ENCODE results near the gene ANKFY1.

Gene ANKFY1

DNA sequence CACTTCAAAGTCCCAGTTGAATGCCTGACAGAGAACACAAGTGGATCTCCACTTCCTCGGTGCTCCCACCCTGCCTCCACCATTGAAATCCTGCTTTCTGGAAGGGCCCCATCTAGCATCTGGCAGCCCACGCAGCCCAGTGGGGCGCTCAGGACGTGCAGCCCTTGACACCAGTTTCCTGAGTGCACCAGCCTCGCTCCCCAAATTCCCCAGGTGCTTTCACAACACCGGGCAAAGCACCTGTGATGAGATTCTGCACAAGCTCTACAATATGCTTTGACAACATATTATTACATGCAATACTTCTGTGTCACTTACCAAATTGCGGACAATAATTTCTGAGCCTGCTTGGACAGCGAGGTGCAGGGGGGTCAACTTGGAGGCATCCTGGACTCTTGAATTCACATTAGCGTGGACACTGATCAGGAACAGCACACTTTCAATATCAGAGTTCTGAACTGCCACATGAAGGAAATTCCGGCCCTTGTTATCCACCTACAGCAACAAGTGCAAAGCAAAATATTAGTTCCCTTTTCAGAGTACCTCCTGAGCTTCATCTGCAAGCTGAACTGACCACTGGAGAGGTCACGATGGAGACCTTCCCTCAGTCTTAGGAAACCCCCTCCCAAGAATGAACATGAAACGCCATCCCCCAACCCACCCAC lies 86.8 kb downstream of the ANKFY1 start:
- no peak for DNase-seq

DNA sequence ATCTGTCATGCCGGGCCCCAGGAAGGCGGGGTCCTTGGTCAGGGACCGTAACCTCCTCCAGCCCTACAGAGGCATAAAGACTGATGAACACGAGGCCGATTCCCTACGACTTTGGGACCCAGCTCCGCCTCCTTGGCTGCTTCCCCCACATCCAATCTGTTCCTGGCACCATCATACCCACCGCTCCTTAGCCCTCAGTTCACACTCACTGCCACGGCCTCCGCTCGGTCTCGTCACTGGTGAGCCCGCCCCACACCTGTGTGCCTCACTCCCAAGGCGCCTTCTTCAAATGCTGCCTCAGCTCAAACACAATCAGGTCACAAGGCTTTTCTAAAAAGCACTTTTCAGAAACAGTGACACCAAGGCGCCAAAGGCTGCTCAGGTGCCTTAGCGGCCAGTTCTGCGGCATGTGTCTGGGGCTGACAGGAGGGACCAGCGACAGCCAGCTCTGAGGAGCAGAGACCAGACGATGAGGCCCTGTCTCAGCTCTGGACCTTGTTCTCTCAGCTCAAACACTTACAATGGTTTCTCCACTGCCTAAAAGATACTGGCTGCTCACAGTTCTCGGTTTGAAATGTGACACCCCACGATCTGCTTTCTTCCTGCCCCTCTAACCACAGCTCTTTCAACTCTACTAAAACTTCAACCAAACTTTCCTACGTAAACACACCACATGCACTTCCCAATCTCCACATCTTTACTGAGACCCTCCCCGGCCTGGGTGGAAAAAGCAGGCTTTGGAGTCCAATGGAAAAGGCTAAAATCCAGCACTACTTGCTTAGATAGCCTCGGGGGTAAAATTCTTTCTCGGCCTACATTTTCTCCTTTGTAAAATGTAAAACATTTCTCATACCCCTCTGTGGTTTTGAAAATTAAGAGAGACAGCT lies 87.6 kb downstream of the ANKFY1 start:
- no peak for DNase-seq

DNA sequence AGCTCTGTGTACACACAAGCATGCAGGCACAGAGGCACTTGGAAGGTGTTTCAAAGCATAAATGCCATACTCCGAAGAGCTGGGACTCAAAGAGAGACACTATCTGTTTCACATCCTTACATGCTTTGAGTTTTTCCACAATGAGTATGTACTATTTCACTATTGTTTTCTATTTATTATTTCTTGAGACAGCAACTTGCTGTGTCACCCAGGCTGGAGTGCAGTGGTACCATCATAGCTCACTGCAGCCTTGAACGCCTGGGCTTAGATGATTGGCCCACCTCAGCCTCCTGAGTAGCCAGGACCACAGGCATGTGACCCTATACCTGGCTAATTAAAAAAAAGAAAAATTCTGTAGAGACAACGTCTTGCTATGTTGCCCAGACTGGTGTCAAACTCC lies 89.2 kb downstream of the ANKFY1 start:
- DNase-seq, result no peak

DNA sequence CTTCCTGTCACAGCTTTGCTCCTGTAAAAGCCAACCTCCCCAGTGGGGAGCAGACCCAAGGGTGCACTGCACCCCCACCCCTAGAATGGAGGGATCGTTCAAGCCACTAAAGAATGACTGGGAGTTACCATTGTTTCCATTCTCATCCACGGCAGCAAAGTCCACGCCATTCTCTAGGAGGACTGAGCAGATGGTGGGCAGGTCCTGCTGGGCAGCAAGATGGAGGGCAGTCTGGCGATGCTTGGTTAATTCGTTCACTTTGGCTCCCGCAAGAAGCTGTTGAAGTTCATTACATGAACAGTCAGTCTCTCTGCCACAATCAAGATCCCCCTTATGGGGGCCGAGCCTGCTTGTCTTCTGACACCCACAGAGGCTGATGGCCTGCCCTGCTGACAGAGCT lies 90.0 kb downstream of the ANKFY1 start:
- no peak for DNase-seq

DNA sequence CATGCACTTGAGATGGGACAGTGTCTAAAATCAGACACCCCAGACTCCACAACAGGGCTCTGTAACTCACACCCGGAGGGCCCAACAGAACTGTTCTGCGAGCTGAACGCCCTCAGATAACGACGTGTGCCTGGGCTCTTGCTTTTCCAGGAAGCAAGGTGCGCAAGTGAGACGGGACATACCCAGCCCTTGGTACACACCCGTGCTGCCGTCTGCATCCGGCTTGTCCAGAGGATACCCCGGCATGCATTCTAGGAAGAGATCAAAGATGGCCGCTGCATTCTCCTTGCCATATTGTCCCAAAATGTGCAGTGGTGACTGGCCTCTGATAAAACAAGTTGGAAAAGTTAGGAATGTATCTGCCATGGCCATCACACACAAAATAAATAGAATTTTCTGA lies 91.4 kb downstream of the ANKFY1 start:
- no peak for DNase-seq

DNA sequence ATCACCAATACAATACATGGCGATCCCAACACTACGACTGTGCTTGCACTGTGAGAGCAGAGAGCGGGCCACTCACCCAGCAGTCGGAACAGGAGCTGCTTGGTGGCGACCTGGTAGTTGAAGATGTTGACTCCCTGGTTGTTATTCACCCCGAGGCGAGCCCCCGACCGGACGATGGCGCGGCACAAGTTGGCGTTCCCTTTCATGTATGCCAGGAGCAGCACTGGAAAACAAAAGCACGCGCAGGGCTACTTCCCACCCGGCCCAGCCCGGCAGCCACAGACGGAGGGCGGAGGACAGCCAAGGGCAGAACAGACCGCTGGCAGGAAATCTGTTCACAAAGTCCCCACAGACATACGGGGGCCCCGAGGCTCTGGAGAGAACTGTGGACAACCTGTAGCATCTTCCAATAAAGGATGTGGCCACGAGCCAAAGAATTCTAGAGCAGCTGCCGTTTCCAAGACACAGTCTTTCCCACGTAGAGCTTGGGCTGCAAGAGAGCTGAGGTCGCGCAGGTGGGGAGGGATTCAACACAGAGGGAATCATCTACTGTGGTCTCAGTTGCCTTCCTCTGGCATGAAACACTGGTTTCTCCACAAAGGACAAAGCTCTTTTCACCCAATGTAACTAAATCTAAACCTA lies 93.0 kb downstream of the ANKFY1 start:
- no peak for DNase-seq

DNA sequence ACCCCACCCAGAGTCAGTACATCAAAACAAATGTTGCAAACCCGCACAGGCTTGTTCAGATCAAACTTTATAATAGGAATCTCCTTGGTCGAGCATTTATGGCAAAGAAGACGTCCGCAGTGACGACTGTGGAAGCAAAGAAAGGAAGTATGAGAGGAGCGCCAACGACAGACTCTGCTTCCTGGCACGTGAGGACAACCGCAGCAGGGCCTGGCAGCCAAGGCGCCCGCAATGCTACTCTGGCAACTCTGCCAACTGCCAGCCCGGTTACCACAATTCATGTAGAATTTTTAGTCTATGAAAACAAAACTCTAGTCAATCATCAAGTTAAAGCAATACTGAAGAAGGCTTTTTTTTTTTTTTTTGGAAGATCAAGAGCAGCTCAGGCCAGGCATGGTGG lies 96.0 kb downstream of the ANKFY1 start:
- DNase-seq, result no peak

DNA sequence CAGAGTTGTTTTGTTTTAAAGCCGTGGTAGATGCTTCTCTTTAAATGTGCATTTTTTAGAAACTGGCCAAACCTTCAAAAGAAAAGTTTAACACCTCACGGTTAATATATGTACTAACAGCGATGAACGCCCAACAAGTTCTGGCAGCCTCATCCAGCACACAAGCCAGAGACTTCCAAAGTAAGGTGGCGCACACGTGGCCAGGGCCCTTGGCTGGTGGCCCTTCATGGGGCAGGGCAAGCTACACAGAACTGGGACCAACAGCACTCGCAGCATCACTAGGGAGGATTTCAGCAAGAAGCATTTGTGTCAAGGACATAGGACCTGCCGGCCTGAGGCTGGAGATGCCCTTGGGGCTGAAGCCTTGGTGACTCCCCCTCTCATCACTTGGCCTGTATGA lies 97.4 kb downstream of the ANKFY1 start:
- DNase-seq, result no peak

DNA sequence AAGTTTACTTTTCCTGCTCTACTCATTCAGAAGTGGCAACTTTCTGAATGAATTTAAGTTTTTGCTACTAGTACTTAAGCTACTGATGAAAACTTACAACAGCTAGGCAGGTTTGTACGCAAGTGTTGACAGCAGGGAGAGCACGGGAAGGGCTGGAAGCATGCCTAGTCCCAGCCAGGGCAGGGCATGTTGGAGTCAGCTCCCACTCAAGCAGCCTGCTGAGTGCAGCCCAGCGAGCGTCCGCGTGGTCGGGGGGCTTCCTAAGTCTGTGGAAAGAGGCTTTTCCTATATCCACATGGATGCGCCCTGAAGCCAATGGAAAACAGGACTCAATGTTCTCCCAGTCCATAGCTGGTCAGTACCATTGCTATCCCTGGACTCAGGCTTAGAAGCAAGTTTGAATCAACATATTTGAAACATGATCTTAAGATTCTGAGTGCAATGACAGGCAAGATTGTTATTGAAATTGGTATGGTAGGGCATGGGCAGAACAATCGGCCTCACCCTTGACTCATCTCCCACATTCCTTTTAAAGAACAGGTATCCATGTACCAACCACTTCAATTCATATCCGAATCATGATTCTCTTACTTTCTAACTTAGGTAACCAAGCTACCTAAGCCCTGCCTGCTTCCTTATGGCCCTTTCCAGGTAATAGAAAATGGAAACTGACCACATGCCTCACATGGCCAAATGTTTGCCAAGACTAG lies 98.3 kb downstream of the ANKFY1 start:
- DNase-seq, result no peak

DNA sequence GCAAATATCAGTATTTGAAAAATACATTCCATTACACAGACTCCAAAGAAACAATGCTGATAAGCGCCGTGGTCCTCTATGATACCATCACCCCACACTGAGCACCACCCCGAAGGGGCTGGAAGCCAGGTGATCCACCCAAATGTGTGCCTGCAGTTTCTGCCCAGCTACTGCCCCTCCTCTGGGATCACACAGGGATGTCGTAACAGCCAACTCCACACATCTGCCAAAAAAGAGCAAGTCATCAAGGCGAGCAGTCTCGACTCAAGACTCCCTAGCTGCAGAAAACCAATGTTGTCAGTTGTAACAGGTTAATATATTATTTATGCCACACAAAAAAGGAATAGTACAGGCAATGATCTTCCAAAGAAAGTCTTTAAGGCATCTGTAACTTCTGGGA lies 99.8 kb downstream of the ANKFY1 start:
- no peak for DNase-seq

DNA sequence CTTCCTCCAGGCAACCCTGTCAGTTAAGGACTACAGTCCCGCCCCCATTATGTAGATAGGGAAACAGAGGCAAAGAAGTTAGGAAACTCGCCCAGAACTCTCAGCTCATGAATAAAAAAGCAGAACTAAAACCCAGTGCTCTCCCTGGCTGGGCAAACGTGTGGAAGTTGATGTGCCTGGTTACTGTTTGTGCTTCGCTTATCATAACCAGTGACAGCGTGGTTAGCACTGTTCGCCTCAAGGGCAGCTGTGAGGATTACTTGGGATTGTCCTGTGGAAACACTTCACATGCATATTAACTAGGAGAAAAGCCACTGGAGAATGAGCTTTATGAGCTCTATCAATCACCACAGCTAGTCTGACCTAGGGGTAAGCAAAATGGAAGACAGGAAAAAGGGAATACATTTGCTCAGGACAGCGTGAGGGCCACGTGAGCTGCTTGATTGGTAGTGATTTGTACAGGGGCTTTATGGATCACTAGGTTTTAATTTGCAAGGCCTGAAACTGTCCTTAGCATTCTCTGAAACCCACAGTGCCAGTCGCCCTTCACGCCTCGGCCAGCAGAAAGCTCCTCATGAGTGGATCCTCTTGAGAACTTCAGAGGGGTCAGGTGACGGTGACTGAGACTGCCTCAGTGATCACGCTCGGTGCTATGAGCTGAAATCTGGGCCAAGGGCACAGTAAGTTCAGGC lies 100.9 kb downstream of the ANKFY1 start:
- DNase-seq, result no peak

DNA sequence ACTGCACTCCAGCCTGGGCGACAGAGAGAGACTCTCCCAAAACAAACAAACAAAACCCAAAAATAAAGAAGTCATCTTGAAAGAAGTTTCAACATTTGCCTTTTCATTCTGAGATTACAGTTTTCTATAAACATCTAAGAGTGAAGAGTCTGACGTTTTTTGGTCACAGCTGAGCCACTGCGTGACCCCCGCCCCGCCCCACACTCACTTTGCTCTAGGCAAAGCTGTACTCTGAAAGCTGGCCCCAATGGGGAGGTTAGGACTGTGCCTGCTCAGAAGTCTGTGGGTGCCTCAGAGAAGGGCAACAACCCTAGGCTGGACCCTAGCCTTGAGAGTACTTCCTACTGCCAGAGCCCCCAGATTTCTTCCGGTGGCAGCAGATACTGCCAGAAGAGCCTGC lies 101.5 kb downstream of the ANKFY1 start:
- DNase-seq, result no peak

DNA sequence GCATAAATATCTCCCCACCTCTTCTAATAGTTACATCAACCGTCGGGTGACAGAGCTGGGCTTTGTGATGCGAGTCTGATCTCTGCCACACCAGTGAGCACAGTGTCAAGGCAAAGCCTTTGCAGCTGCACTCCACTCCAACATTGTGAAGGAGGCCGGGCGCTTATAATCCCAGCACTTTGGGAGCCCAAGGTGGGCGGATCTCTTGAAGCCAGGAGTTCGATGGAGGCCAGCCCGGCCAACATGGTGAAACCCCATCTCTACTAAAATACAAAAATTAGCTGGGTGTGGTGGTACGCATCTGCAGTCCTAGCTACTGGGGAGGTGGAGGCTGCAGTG lies 101.8 kb downstream of the ANKFY1 start:
- DNase-seq, result no peak

DNA sequence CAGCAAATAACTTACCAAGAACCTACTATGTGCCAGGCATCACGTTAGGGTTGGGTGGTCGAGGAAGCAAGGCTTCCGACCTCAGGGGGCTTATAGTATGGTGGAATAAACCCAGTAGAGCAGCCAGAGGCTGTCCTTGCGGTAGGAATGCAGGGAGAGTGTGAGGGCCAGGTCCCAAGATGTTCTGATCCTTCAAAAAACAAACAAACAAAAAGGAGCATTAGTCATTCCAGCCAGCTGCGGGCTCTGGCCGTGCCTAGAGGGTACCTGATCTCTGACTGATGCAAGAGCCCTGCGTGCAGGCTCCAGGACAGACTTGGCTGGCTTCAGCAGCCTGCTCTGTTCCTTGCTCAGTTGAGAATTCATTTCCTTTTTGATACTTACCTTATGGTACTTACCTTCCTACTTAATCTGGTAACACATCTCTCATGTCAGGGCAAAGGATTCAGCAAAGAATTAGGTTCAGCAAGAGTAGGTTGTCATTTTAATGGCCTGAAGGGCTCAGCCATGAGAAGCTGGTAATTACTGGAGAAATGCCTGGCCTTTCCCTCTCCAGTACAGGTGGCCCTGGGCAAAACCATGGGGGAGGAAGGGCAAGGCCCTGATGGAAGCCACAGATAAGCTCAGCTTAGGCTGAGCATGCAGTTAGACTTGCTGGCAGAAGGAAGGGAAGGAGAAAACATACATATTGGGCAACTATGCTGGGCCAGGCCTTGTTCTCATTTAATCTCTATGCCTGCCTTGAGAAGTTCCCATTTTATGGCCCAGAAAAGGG lies 102.4 kb downstream of the ANKFY1 start:
- no peak for DNase-seq

DNA sequence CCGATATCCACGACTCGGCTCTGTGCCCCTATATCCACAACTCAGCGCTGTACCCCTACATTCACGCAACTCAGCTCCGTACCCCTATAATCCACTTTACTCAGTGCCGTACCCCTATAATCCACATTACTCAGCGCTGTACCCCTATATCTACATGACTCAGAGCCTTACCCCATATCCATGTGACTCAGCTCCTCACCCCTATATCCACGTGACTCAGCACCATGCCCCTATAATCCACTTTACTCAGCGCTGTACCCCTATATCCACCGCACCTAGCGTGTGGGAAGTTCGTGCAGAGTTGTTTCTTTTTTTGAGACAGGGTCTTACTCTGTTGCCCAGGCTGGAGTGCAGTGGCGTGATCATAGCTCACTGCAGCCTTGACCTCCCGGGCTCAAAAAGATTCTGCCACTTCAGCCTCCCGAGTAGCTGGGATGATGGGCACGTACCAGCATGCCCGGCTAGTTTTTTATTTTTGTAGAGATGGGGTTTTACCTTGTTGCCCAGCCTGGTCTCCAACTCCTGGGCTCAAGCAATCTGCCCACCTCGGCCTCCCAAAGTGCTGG lies 103.4 kb downstream of the ANKFY1 start:
- no peak for DNase-seq

DNA sequence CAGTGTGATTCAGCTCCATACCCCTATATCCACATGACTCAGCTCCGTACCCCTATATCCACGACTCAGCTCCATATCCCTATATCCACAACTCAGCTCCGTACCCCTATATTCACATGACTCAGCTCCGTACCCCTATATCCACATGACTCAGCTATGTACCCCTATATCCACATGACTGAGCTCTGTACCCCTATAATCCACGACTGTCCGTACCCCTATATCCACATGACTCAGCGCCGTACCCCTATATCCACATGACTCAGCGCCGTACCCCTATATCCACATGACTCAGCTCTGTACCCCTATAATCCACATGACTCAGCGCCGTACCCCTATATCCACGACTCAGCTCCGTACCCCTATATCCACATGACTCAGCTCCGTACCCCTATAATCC lies 104.0 kb downstream of the ANKFY1 start:
- DNase-seq, result no peak

DNA sequence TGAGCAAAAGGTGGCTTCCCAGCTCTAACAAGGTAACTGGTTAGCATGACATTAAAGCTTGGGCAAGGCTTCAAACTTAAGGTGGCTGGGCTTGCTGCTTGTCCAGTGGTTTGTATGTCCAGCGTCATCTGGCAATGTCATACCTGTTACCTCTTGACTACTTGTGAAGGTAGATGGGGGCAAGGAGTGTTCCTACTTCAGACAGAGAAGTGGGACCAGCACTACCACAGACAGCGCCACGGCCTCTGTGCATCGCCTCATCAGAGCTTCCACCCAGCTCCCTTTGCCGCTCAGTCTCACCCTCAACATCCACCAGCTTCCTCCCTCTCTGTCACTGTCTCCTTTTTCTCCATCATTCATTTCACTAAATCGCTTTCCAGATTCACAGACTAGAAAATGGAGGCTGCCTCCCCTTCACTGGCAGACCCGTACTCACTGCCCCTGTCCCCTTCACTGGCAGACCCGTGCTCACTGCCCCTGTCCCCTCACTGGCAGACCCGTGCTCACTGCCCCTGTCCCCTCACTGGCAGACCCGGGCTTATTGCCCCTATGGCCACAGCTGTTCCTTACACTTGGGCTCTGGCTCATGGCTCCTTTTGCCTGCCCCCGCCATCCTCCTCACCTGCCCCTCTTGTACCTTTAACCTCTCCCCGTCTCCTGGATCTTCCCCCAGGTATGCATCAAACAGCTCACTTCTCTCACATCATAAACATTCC lies 106.0 kb downstream of the ANKFY1 start:
- DNase-seq, result no peak

DNA sequence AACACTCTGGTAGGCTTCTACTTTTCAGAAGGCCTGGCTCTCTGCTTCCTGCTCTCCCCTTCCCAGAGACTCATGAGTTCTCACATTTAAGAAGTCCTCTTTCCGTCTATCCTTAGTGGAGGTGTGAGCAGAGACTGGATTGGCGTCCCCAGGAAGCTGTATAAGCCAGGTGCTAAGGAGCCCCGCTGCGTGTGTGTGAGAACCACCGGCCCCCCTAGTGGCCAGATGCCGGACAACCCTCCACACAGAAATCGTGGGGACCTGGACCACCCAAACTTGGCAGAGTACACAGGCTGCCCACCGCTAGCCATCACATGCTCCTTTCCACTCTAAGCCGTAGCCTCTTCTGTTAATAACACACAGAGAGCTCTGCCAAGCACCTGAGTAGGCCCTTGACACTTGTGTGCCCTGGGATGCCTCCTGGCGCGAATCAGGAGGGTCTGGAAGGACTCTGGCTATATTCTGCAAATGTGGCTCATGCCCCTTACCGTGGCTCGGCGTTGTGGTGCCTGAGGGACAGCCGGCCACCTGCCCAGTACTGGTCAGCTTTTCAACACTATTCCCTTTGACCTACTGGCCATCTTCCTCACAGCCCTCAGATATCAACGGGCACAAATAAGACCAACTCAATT lies 106.9 kb downstream of the ANKFY1 start:
- no peak for DNase-seq

DNA sequence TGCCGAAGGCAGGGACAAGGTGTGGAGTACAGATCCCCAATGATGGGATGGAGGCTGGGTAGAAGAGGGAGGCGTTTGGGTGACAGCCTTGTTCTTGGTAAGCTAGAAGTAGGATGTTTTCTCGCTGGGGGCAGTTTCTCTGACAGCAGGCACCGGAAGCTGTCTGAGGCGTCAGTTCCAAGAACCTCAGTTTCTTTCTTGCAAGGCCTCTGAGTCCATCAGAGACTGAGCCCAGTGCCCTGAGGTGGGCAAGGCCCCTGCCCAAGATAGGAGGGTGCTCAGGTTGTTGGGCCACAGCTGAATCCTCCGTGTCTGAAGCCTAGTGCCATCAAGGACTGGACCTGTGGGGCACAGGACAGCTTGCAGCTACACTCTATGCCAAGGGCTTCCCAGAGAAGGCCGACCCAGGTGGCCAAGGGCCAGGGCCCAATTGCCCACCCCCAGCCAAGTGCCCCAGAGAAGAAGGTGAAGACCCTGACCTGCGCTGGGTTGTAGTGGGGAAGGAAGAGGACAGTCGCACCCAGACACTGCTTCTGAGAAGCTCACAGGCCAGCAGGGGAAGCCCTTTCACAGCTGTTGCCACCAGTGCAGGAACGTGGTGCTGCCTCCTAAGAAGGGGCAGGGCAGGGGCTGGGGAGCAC lies 107.7 kb downstream of the ANKFY1 start:
- DNase-seq, result no peak

DNA sequence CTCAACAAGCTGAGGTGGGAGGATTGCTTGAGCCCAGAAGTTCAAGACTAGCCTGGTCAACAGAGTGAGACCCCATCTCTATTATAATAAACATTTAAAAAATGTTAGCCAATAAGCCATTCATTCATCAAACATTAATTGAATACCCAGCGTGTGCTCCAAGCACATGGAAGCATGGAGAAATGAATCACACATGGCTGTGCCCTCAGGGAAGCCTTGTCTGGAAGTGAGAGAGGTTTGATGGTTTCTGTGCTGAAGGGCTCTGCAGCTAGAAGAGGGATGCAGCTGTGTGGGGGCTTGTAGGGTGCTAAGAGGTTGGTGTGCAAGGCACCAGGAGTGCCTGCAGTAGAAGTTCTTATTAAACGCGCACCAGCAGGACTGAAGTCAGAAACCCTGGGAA lies 109.6 kb downstream of the ANKFY1 start:
- no peak for DNase-seq

All from DMS 273 treated with DMSO at 0.1 percent for 48 hours (cell line).